Natural killer cell (primary cell): ENCODE results near the gene FGGY. TPM values are rescaled to one million over a fixed set of nuclear protein-coding genes. Genes with fewer than 3 reads are reported as not detected.

ENCODE experiments used
- ATAC-seq, 3 donors: fragments of 150-1000 bp in 2 of 3; fragments of 200-7000 bp in 1 of 3; cut with Tn5 transposase; 1 replicate in 1 of 3; 2 replicates in 2 of 3; pipeline ENCODE4 v1.10.0; 2021; ENCODE audit warnings: mild to moderate bottlenecking in 2 of 3, moderate library complexity in 2 of 3
- DNase-seq, 2 donors: peaks; one replicate each; pipeline versions ENCODE4 v3.0.0 to v3.0.0-alpha.2; 2013 to 2021; ENCODE audit warnings: mixed read lengths in 1 of 2
- H3K27ac ChIP-seq: one replicate; pipeline ENCODE4 v1.5.1; 2013; ENCODE audit warnings: mild to moderate bottlenecking, low read length
- H3K27me3 ChIP-seq: one replicate; pipeline ENCODE4 v1.6.1; 2013; ENCODE audit warnings: low read length; ENCODE audit not compliant: control insufficient read depth, insufficient read depth
- H3K36me3 ChIP-seq: one replicate; pipeline ENCODE4 v1.6.1; 2013; ENCODE audit warnings: low read length; ENCODE audit not compliant: control insufficient read depth, insufficient read depth
- H3K4me1 ChIP-seq: one replicate; pipeline ENCODE4 v1.6.1; 2013; ENCODE audit warnings: low read length; ENCODE audit not compliant: control insufficient read depth, insufficient read depth
- H3K4me3 ChIP-seq: one replicate; pipeline ENCODE4 v1.5.1; 2013; ENCODE audit warnings: low read length
- H3K9me3 ChIP-seq: one replicate; pipeline ENCODE4 v1.6.1; 2013; ENCODE audit warnings: low read length; ENCODE audit not compliant: control insufficient read depth, insufficient read depth
- H3K27ac Mint-ChIP-seq, 2 donors: one replicate each; pipeline ENCODE4 v1.8.0; 2022; ENCODE audit warnings: mild to moderate bottlenecking in 2 of 2, mixed read lengths in 2 of 2, moderate library complexity in 1 of 2
- H3K27me3 Mint-ChIP-seq, 2 donors: one replicate each; pipeline ENCODE4 v1.8.0; 2022; ENCODE audit warnings: low read depth in 2 of 2, mixed read lengths in 2 of 2
- H3K36me3 Mint-ChIP-seq: one replicate; pipeline ENCODE4 v1.8.0; 2022; ENCODE audit warnings: mixed read lengths
- H3K4me1 Mint-ChIP-seq, 2 donors: one replicate each; pipeline ENCODE4 v1.8.0; 2022; ENCODE audit warnings: mixed read lengths in 2 of 2
- H3K4me3 Mint-ChIP-seq: one replicate; pipeline ENCODE4 v1.8.0; 2022; ENCODE audit warnings: mild to moderate bottlenecking, moderate library complexity, mixed read lengths
- H3K9me3 Mint-ChIP-seq, 2 donors: one replicate each; pipeline ENCODE4 v1.8.0; 2022; ENCODE audit warnings: mixed read lengths in 2 of 2
- CTCF ChIP-seq: fragments of 200-600 bp; IDR thresholded peaks from one replicate; pipeline ENCODE4 v1.8.0; 2022; ENCODE audit warnings: antibody characterized with exemption
- WGBS: methylation state at CpG from one replicate; pipeline ENCODE4 v1.1.7; 2013; ENCODE audit warnings: missing lambda C conversion rate; ENCODE audit not compliant: insufficient coverage; 5-methylcytosine and 5-hydroxymethylcytosine counted together
- intact Hi-C: fragments of 100-400 bp; cut with micrococcal nuclease; formaldehyde crosslinking; loops from one replicate; pipeline ENCODE4 v1.14.2; 2022
- total RNA-seq, 4 donors: library from RNA; stranded (reverse); fragments of 120-200 nt in 1 of 4; gene quantifications; one replicate each; pipeline versions ENCODE4 v1.2.3 to v1.2.4, GENCODE V29; 2013 to 2022

The FGGY gene
- total RNA-seq, 3 donors from 2014 or later (not counting 1 experiment from before 2014, with no cell fraction given), result 21.8 to 31.5 (median 21.8) TPM

DNA sequence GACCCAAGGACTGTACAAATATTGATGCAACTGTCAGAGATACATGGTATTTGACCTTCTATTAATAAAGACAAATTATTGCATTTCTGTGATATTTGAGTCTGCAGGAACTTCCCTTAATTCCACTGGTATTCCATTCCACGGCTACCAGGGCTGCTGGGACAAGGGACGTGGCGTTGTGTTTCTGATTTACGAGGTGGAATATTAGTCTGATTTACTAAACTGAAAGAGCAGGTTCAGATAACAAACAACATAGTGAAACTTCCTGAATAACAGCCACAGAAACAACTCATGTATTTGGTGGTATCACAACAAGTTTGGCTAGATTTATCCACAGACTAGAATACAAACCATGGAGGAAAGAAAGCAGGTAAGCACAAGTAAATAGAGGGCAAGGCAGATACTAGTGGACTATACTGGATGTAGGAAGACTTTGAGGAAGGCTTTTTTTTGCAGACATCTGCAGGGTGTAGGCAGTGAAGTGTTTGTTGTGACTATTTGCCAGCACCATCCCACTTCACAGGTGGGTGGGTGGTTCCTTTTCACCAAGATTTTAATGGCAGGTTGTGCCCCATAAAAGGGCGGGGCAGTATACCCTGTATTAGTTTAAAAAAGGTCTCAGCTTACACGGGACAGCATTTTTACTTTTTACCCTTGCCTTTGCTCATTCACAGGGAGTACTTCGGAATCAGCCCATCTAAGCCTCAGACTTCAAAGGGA lies 100.4 kb downstream of the FGGY start:
- no peaks in the 10 kb centered on the region for H3K9me3 ChIP-seq
- no peaks in the 10 kb centered on the region for H3K4me1 ChIP-seq
- no peak overlapping the region for H3K4me3 Mint-ChIP-seq
- no peaks in the 10 kb centered on the region for H3K9me3 Mint-ChIP-seq
- no peak overlapping the region for H3K4me3 ChIP-seq
- H3K27ac ChIP-seq, result no peak overlapping the region
- H3K4me1 Mint-ChIP-seq, result peaks cover 0 to 5% of the 10 kb centered on the region in 2 donors
- no peak overlapping the region for H3K27ac Mint-ChIP-seq
- no peaks in the 10 kb centered on the region for H3K27me3 Mint-ChIP-seq
- H3K36me3 Mint-ChIP-seq, result no peaks in the 10 kb centered on the region
- intact Hi-C loops, result no loop called here
- DNase-seq, result no peak
- H3K27me3 ChIP-seq, result no peaks in the 10 kb centered on the region
- ATAC-seq, result no peak
- 65% methylated on average over 3 of the region's 7 CpGs for WGBS
- no peak for TF ChIP-seq CTCF
- H3K36me3 ChIP-seq, result no peaks in the 10 kb centered on the region

DNA sequence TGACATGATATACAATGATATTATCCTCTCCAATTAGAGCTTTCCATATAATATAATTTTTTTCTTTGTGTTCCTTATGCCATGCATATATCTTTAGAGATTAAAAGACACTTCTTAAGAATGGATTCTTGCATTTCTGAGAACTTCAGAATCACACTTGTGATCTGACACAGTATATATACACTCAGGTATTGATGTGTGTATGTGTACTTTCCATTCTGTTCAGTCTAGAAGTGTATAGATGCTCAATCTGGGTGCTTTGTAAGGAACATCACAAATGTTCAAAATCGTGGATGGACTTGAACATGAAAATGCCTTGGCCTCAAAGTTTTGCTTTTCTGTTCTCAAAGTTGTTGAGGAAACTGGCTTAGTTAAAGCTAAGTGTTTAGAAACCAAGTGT lies 102.7 kb downstream of the FGGY start:
- H3K27ac ChIP-seq, result no peak overlapping the region
- no peaks in the 10 kb centered on the region for H3K9me3 Mint-ChIP-seq
- no peak for ATAC-seq
- H3K36me3 Mint-ChIP-seq, result no peaks in the 10 kb centered on the region
- no peak overlapping the region for H3K27ac Mint-ChIP-seq
- TF ChIP-seq CTCF, result no peak
- no peaks in the 10 kb centered on the region for H3K9me3 ChIP-seq
- H3K4me3 ChIP-seq, result no peak overlapping the region
- no peaks in the 10 kb centered on the region for H3K36me3 ChIP-seq
- peaks cover 0 to 5% of the 10 kb centered on the region in 2 donors for H3K4me1 Mint-ChIP-seq
- no peak overlapping the region for H3K4me3 Mint-ChIP-seq
- no peaks in the 10 kb centered on the region for H3K4me1 ChIP-seq
- intact Hi-C loops, result no loop called here
- WGBS, result 87% methylated on average over 1 of the region's 1 CpG
- no peak for DNase-seq
- no peaks in the 10 kb centered on the region for H3K27me3 ChIP-seq
- H3K27me3 Mint-ChIP-seq, result no peaks in the 10 kb centered on the region

DNA sequence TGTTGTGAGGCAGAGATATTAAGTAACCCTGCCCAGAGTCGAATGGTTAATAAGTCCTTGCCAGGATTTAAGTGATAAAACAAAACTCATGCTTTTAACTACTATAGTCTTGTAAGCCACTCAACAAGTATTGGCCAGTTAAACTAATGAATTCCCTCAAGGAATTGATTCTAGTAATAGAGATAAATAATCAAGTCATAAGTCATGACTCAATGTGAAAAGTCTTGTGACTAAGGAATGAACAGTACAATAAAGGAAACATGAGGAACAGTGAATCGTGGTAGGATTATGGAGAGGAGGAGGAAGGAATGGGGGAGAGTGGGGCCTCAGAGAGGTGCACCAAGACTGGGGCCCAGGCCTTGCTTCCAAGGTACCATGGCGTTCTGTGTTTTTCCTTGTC lies 104.7 kb downstream of the FGGY start:
- Histone ChIP-seq H3K36me3 (no peaks in the 10 kb centered on the region), H3K4me3 (no peak overlapping the region), H3K4me1 (no peaks in the 10 kb centered on the region), H3K27ac (no peak overlapping the region), H3K27me3 (no peaks in the 10 kb centered on the region), H3K9me3 (no peaks in the 10 kb centered on the region)
- no peak overlapping the region for H3K4me3 Mint-ChIP-seq
- no peaks in the 10 kb centered on the region for H3K27me3 Mint-ChIP-seq
- TF ChIP-seq CTCF, result no peak
- H3K27ac Mint-ChIP-seq, result no peak overlapping the region
- intact Hi-C loops, result no loop called here
- no peaks in the 10 kb centered on the region for H3K36me3 Mint-ChIP-seq
- H3K4me1 Mint-ChIP-seq, result peaks cover 0 to 5% of the 10 kb centered on the region in 2 donors
- DNase-seq (no peak), ATAC-seq (no peak)
- no peaks in the 10 kb centered on the region for H3K9me3 Mint-ChIP-seq
- WGBS, result 96% methylated on average over 2 of the region's 3 CpGs

DNA sequence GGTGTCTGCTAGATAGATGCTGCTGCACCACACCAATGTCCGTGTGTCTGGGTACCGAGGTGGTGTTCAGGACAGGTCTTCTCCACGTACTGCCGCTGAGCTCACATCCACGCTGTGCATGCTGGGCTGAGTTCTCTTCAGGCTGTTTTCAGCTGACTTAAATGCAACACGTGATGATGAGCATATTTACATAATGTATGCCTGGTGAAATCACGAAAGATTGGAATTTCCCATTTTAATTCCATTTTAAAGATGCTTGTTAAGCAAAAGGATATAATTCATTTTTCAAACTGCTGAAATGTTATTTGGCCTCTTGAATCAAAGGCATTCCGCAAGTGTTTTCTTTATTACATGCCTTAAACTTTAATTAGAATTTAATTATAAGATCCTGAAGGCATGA lies 107.9 kb downstream of the FGGY start:
- no peak for TF ChIP-seq CTCF
- Mint-ChIP-seq H3K4me3 (no peak overlapping the region), H3K27ac (no peak overlapping the region), H3K27me3 (no peaks in the 10 kb centered on the region), H3K4me1 (no peaks in the 10 kb centered on the region), H3K9me3 (no peaks in the 10 kb centered on the region), H3K36me3 (no peaks in the 10 kb centered on the region)
- WGBS, result 96% methylated on average over 7 of the region's 8 CpGs
- H3K9me3 ChIP-seq, result no peaks in the 10 kb centered on the region
- ATAC-seq, result no peak
- no peak for DNase-seq
- no peak overlapping the region for H3K4me3 ChIP-seq
- no peaks in the 10 kb centered on the region for H3K36me3 ChIP-seq
- intact Hi-C loops, result no loop called here
- H3K4me1 ChIP-seq, result no peaks in the 10 kb centered on the region
- no peak overlapping the region for H3K27ac ChIP-seq
- no peaks in the 10 kb centered on the region for H3K27me3 ChIP-seq
